ENCODE data around the gene PROK1.

PROK1 gene

GRCh38 chr1:110466646-110467280 lies 15.8 kb downstream of the PROK1 start:
- DNase-seq: no peak

- no peak for DNase-seq
Observed at GRCh38 chr1:110471131-110471530, 20.2 kb downstream of the PROK1 start.

GRCh38 chr1:110472546-110472945 lies 21.6 kb downstream of the PROK1 start:
- DNase-seq: no peak

- no peak for DNase-seq
Observed at GRCh38 chr1:110474444-110474843, 23.5 kb downstream of the PROK1 start.

- no peak for DNase-seq
Observed at GRCh38 chr1:110475362-110476027, 24.5 kb downstream of the PROK1 start.

GRCh38 chr1:110476028-110476765 lies 25.2 kb downstream of the PROK1 start:
- no peak for DNase-seq

GRCh38 chr1:110477041-110477440 lies 26.1 kb downstream of the PROK1 start:
- no peak for DNase-seq

- DNase-seq: no peak
Observed at GRCh38 chr1:110477445-110477957, 26.6 kb downstream of the PROK1 start.

- no peak for DNase-seq
Observed at GRCh38 chr1:110477967-110478640, 27.2 kb downstream of the PROK1 start.

- DNase-seq: no peak
Observed at GRCh38 chr1:110478886-110479285, 27.9 kb downstream of the PROK1 start.

GRCh38 chr1:110480356-110481096 lies 29.6 kb downstream of the PROK1 start:
- no peak for DNase-seq

- no peak for DNase-seq
Observed at GRCh38 chr1:110481968-110482623, 31.1 kb downstream of the PROK1 start.

- DNase-seq: no peak
Observed at GRCh38 chr1:110482662-110483307, 31.8 kb downstream of the PROK1 start.

GRCh38 chr1:110483308-110483685 lies 32.3 kb downstream of the PROK1 start:
- DNase-seq: no peak

GRCh38 chr1:110484801-110485200 lies 33.9 kb downstream of the PROK1 start:
- no peak for DNase-seq

- DNase-seq: no peak
Observed at GRCh38 chr1:110485725-110486124, 34.8 kb downstream of the PROK1 start.

- no peak for DNase-seq
Observed at GRCh38 chr1:110487726-110488125, 36.8 kb downstream of the PROK1 start.

GRCh38 chr1:110488161-110488560 lies 37.2 kb downstream of the PROK1 start:
- no peak for DNase-seq

- DNase-seq: no peak
Observed at GRCh38 chr1:110488867-110489266, 37.9 kb downstream of the PROK1 start.

GRCh38 chr1:110489406-110489805 lies 38.5 kb downstream of the PROK1 start:
- DNase-seq: no peak

- DNase-seq: no peak
Observed at GRCh38 chr1:110489973-110490542, 39.1 kb downstream of the PROK1 start.

Data from RPMI8226 (cell line).